ENCODE data around the gene CTNNA1. TPM values are rescaled to one million over a fixed set of nuclear protein-coding genes. Genes with fewer than 3 reads are reported as not detected.

The CTNNA1 gene
- 457 and 496 TPM in 2 replicates for total RNA-seq

GRCh38 chr5:138752951-138753793 lies at the start of gene CTNNA1:
CTNNA1 (plus strand) TSS chr5:138753425; CDS start chr5:138781925, 28,500 bp downstream.

GRCh38 chr5:138874771-138875551 lies 121.7 kb downstream of the CTNNA1 start, which contains the start of gene LRRTM2:
LRRTM2 (minus strand) TSS chr5:138875335; CDS start chr5:138874911, 424 bp downstream.

Other genes starting within 250 kb of the CTNNA1 start
- gene ETF1, start 210.2 kb upstream of the CTNNA1 start, total RNA-seq, result 56.0 and 86.2 TPM in 2 replicates
- 205 and 208 TPM in 2 replicates for gene HSPA9, start 178.0 kb upstream of the CTNNA1 start, total RNA-seq
- gene LRRTM2, start 121.9 kb downstream of the CTNNA1 start, total RNA-seq, result 1.0 and 3.5 TPM in 2 replicates